OCI-LY7 (cell line): ENCODE results near the gene TM2D1. TPM values are rescaled to one million over a fixed set of nuclear protein-coding genes. Genes with fewer than 3 reads are reported as not detected.
"Not testable (repeated sequence)": the region's sequence is repeated elsewhere in the genome, so short reads cannot be mapped to it uniquely, and the experiment has no call there.

Experiments used
- BruUV-seq: library from RNA; stranded (reverse); fragments of 400-500 nt; replicated peaks from 2 replicates; lab custom pipeline; 2021; lab: Mats Ljungman, UMichigan
- CTCF ChIA-PET: fragments of 300-600 bp; sonication (Branson Sonifier 250); formaldehyde crosslinking; loops from one replicate; lab custom pipeline; 2022; ENCODE audit warnings: antibody characterized with exemption; ENCODE audit not compliant: unreplicated experiment; lab: Charles Lee
- POLR2A ChIA-PET: fragments of 300-600 bp; sonication (Branson Sonifier 250); formaldehyde crosslinking; loops from one replicate; lab custom pipeline; 2022; ENCODE audit warnings: antibody characterized with exemption; lab: Charles Lee
- DNase-seq: peaks from one replicate; pipeline ENCODE4 v3.0.0-alpha.2; 2015; ENCODE audit warnings: low spot score
- H2AFZ ChIP-seq: fragments of 200-600 bp; sonication (generic), shearing (Covaris generic); 2 replicates; pipeline ENCODE4 v1.6.1; 2014; ENCODE audit warnings: mild to moderate bottlenecking, antibody characterized with exemption, low read length, moderate library complexity
- H3K27ac ChIP-seq: fragments of 200-600 bp; sonication (generic); 2 replicates; pipeline ENCODE4 v1.5.1; 2014; ENCODE audit warnings: mixed run types, low read depth, mild to moderate bottlenecking, moderate library complexity, low read length, inconsistent platforms; ENCODE audit not compliant: poor library complexity, severe bottlenecking
- H3K36me3 ChIP-seq: fragments of 200-600 bp; sonication (generic); 2 replicates; pipeline ENCODE4 v1.6.1; 2014; ENCODE audit warnings: mild to moderate bottlenecking, antibody characterized with exemption, low read length, moderate library complexity, mixed read lengths; ENCODE audit not compliant: insufficient read depth
- H3K4me1 ChIP-seq: fragments of 200-600 bp; sonication (generic); 2 replicates; pipeline ENCODE4 v1.5.1; 2014; ENCODE audit warnings: mild to moderate bottlenecking, low read length; ENCODE audit not compliant: insufficient read depth, poor library complexity, severe bottlenecking
- H3K4me2 ChIP-seq: fragments of 200-600 bp; sonication (generic); 2 replicates; pipeline ENCODE4 v1.6.1; 2014; ENCODE audit warnings: mild to moderate bottlenecking, low read length
- H3K4me3 ChIP-seq: fragments of 200-600 bp; sonication (generic); 2 replicates; pipeline ENCODE4 v1.5.1; 2014; ENCODE audit warnings: mild to moderate bottlenecking, low read depth, low read length; ENCODE audit not compliant: poor library complexity, severe bottlenecking
- H3K79me2 ChIP-seq: fragments of 200-600 bp; sonication (generic); 2 replicates; pipeline ENCODE4 v1.6.1; 2016; ENCODE audit warnings: low read depth, mild to moderate bottlenecking, low read length, moderate library complexity, mixed read lengths; ENCODE audit not compliant: insufficient read depth
- H3K9me2 ChIP-seq: fragments of 200-600 bp; sonication (generic); 2 replicates; pipeline ENCODE4 v1.6.1; 2016; ENCODE audit warnings: mild to moderate bottlenecking, low read length, mixed read lengths; ENCODE audit not compliant: insufficient read depth
- H3K9me3 ChIP-seq: fragments of 200-600 bp; sonication (generic); 2 replicates; pipeline ENCODE4 v1.6.1; 2014; ENCODE audit warnings: mild to moderate bottlenecking, mixed run types, low read length, mixed read lengths
- H4K20me1 ChIP-seq: fragments of 200-600 bp; sonication (generic); 2 replicates; pipeline ENCODE4 v1.6.1; 2014; ENCODE audit warnings: mild to moderate bottlenecking, antibody characterized with exemption, low read length, moderate library complexity, mixed read lengths; ENCODE audit not compliant: insufficient read depth
- CTCF ChIP-seq: fragments of 200-600 bp; sonication (generic); conservative IDR thresholded peaks from 2 replicates; pipeline ENCODE4 v1.5.1; 2014; ENCODE audit warnings: mild to moderate bottlenecking, antibody characterized with exemption, low read length, moderate library complexity, mixed read lengths
- EZH2phosphoT487 ChIP-seq: fragments of 200-600 bp; sonication (generic); IDR thresholded peaks from 2 replicates; pipeline ENCODE4 v1.6.1; 2018; ENCODE audit warnings: low read depth, borderline replicate concordance, mild to moderate bottlenecking, mixed run types, antibody characterized with exemption, low read length, moderate library complexity, mixed read lengths
- intact Hi-C: fragments of 100-400 bp; cut with micrococcal nuclease; formaldehyde crosslinking; loops from one replicate; pipeline ENCODE4 v1.10.0; 2022; ENCODE audit not compliant: unreplicated experiment
- total RNA-seq, 2 experiments: library from RNA; depleted of rRNA in 1 of 2; stranded (reverse); fragments of >200 nt in 1 of 2; shearing (Covaris generic) in 1 of 2; gene quantifications; 2 replicates each; pipeline ENCODE4 v1.2.3, GENCODE V29; 2014 to 2022

The TM2D1 gene
- total RNA-seq, 2 experiments from 2014 or later, result 34.9 to 44.9 TPM

DNA sequence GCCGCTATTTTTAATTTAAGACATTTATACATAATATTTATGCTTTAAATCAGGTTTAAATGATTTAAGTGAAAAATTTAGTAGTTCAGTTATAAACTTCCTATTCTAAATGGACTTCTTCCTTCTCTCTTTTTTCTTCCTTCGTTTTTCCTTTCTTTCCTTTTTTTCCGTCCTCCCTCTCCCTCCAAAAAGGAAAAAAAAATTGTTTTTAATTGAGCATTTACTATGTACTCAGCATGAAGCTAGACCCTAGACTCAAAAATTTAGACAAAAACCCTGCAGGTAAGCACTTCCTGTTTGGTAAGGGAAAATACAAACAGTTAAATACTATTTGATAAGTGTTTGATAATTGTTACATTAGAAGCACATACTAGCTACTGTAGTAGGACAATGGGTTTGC, 2.6 kb upstream of the TM2D1 start:
- H3K27ac ChIP-seq, result no peak overlapping the region
- POLR2A ChIA-PET, result interaction anchor here (0.6 kb wide), 1 partner anchor 10 kb away, joined by 3 read pairs; no protein-coding TSS in a partner anchor
- BruUV-seq, result no TSS peak
- no peaks in the 10 kb centered on the region for H4K20me1 ChIP-seq
- no peak overlapping the region for H3K4me2 ChIP-seq
- H3K4me1 ChIP-seq, result peaks cover 25% of the 10 kb centered on the region
- DNase-seq, result no peak
- H3K4me3 ChIP-seq, result no peak overlapping the region
- H3K36me3 ChIP-seq, result peaks cover 7% of the 10 kb centered on the region
- no peaks in the 10 kb centered on the region for H3K9me3 ChIP-seq
- no peaks in the 10 kb centered on the region for H3K9me2 ChIP-seq
- peaks cover 29% of the 10 kb centered on the region for H3K79me2 ChIP-seq
- H2AFZ ChIP-seq, result no peak overlapping the region
- intact Hi-C loops, result loop anchor here (10.0 kb wide), 1 partner anchor 1797 kb away; the partner anchor contains the start of genes EFCAB7 and ITGB3BP
- CTCF ChIA-PET, result no interaction called here
- TF ChIP-seq EZH2phosphoT487 (no peak), CTCF (no peak)

GRCh38 chr1:61724506-61724812, 482 bp downstream of the TM2D1 start:
- POLR2A ChIA-PET, result interaction anchor here (0.6 kb wide), 1 partner anchor 14 kb away, joined by 3 read pairs; no protein-coding TSS in a partner anchor
- Histone ChIP-seq H3K36me3 (peaks cover 13% of the 10 kb centered on the region), H2AFZ (peak overlapping the region; percentile 98), H3K4me2 (peak overlapping the region; percentile 88), H4K20me1 (no peaks in the 10 kb centered on the region), H3K4me1 (peaks cover 24% of the 10 kb centered on the region), H3K79me2 (peaks cover 48% of the 10 kb centered on the region), H3K27ac (peak overlapping the region; percentile 52), H3K9me3 (no peaks in the 10 kb centered on the region), H3K9me2 (no peaks in the 10 kb centered on the region), H3K4me3 (peak overlapping the region; percentile 87)
- TF ChIP-seq CTCF (no peak), EZH2phosphoT487 (no peak)
- CTCF ChIA-PET, result no interaction called here
- BruUV-seq, result no TSS peak
- DNase-seq, result no peak
- intact Hi-C loops, result loop anchor here (2.0 to 10.0 kb wide), 2 partner anchors 648 to 1800 kb away; partner anchors contain the start of genes EFCAB7 and ITGB3BP

- BruUV-seq, CTCF ChIA-PET, H3K9me3 ChIP-seq, H3K27ac ChIP-seq, H3K4me2 ChIP-seq, H3K9me2 ChIP-seq, H3K4me3 ChIP-seq, intact Hi-C loops, DNase-seq, H4K20me1 ChIP-seq, H2AFZ ChIP-seq, POLR2A ChIA-PET: not testable (repeated sequence)
- peaks cover 62% of the 10 kb centered on the region for H3K79me2 ChIP-seq
- H3K4me1 ChIP-seq, result peaks cover 11% of the 10 kb centered on the region
- H3K36me3 ChIP-seq, result peaks cover 35% of the 10 kb centered on the region
Observed at GRCh38 chr1:61718996-61719663, 5.8 kb downstream of the TM2D1 start.
